ENCODE data around the gene KATNB1. TPM values are rescaled to one million over a fixed set of nuclear protein-coding genes. Genes with fewer than 3 reads are reported as not detected.

KATNB1 gene
- total and polyA plus RNA-seq, 8 donors = 11.7 to 20.1 (median 14.6) TPM

- ATAC-seq (peak; percentile 51), DNase-seq (no peak)
- peaks cover 0 to 6% of the 10 kb centered on the region in 2 donors for H3K36me3 ChIP-seq
- peak overlapping the region in 1 of 2 donors; percentile 84 for H3K27ac ChIP-seq
- H3K27me3 ChIP-seq = peaks cover 0 to 15% of the 10 kb centered on the region in 2 donors
- intact Hi-C loops (cut with DNase I) = no loop called here
- H3K9me3 ChIP-seq = no peaks in the 10 kb centered on the region
- H3K4me1 ChIP-seq = peaks cover 0 to 50% of the 10 kb centered on the region in 2 donors
- H3K4me3 ChIP-seq = no peak overlapping the region
- TF ChIP-seq CTCF (IDR thresholded peaks at IDR 0.05) = no peak
These were observed 46.4 kb upstream of the KATNB1 start for GRCh38 chr16:57688987-57689761.

GRCh38 chr16:57689762-57690558 is 45.6 kb upstream of the KATNB1 start:
- H3K4me3 ChIP-seq = no peak overlapping the region
- H3K27ac ChIP-seq = peak overlapping the region in 1 of 2 donors; percentile 84
- intact Hi-C loops (cut with DNase I) = no loop called here
- H3K9me3 ChIP-seq = no peaks in the 10 kb centered on the region
- ATAC-seq (no peak), DNase-seq (no peak)
- peaks cover 0 to 15% of the 10 kb centered on the region in 2 donors for H3K27me3 ChIP-seq
- peaks cover 0 to 6% of the 10 kb centered on the region in 2 donors for H3K36me3 ChIP-seq
- peaks cover 0 to 50% of the 10 kb centered on the region in 2 donors for H3K4me1 ChIP-seq
- no peak for TF ChIP-seq CTCF (IDR thresholded peaks at IDR 0.05)

GRCh38 chr16:57690782-57691471 is 44.6 kb upstream of the KATNB1 start:
- Histone ChIP-seq H3K9me3 (no peaks in the 10 kb centered on the region), H3K4me3 (no peak overlapping the region), H3K4me1 (peaks cover 0 to 54% of the 10 kb centered on the region in 2 donors), H3K27ac (peak overlapping the region in 1 of 2 donors; percentile 84), H3K27me3 (peaks cover 0 to 15% of the 10 kb centered on the region in 2 donors), H3K36me3 (peaks cover 0 to 6% of the 10 kb centered on the region in 2 donors)
- intact Hi-C loops (cut with DNase I) = no loop called here
- TF ChIP-seq CTCF (IDR thresholded peaks at IDR 0.05) = no peak
- DNase-seq (no peak), ATAC-seq (no peak)

DNA sequence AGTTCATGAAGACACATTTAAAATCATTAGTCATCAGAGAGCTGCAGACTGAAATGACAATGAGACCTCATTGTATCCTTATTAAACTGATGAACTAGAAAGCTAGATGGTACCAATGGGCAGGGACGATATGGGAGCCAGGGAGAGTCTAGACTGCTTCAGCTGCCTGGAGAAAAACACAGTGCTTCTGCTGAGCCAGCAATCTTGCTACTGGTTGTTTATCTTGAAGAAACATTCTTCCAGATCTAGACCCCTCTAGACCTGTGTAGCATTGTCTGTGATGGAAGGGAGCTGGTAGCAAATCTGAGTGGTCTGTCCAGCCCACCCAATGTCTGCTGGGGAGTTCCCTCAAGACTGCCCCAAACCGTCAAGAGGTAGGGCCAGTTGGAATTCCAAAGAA is 42.9 kb upstream of the KATNB1 start:
- peaks cover 0 to 15% of the 10 kb centered on the region in 2 donors for H3K27me3 ChIP-seq
- ATAC-seq = no peak
- intact Hi-C loops (cut with DNase I) = no loop called here
- no peak overlapping the region for H3K27ac ChIP-seq
- H3K9me3 ChIP-seq = no peaks in the 10 kb centered on the region
- no peak for TF ChIP-seq CTCF (IDR thresholded peaks at IDR 0.05)
- peaks cover 0 to 44% of the 10 kb centered on the region in 2 donors for H3K4me1 ChIP-seq
- H3K36me3 ChIP-seq = no peaks in the 10 kb centered on the region
- DNase-seq = no peak
- H3K4me3 ChIP-seq = no peak overlapping the region
